HG03439 (cell line): Measurements from ENCODE around the gene MAPKAPK3.
A peak's percentile ranks its signal among the peaks of the same experiment; 100 is the strongest.

Experiments used
- ATAC-seq: cut with Tn5 transposase; IDR thresholded peaks from one replicate; pipeline ENCODE4 v1.9.1; 2021; ENCODE audit warnings: mild to moderate bottlenecking, moderate library complexity; ENCODE audit not compliant: unreplicated experiment

The MAPKAPK3 gene

GRCh38 chr3:50587373-50587772 is 29.6 kb upstream of the MAPKAPK3 start:
- no peak for ATAC-seq

DNA sequence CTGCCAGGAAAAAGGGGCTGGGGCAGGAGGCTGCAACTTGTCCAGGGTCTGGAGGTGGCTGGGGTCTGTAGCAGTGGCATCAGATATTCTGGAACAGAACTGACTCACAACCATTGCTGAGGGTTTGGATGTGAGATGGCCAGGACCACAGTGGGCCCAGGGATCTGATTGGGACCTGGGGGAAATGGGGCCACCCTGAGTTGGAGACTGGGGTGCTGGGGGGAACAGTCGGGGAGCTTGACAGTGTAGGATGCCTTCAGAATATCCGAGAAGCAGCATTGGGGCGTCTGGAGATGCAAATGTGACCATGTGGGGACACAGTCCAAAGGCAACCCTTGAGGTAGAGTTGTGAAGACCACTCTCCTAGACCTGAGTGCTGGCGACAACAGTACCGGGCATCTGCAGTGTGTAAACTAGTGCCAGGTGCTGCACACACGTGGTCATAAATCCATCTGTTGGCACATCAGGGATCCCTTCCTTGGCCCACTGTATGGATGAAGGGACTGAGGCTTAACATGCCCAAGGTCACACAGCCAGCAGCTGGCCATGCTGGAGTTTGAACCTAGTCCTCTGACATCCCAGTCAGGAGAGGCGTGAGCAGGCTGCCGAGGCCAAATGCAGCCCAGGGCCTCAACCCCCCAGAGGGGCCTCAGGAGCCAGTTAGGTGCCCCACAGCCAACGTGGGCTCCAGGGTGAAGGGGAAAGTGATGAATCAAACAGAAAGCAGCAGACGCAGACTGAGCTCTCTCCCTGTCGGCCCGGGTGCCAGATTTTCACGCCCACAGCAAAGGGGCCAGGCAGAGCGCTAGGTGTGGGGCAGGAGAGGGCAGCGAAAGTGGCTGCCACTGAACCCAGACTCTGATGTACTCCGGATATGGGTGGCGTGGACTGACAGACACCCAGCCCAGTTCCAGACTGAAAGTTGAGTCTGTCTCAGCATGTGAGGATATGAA is 28.9 kb upstream of the MAPKAPK3 start:
- ATAC-seq: no peak

GRCh38 chr3:50588759-50589433 is 28.1 kb upstream of the MAPKAPK3 start:
- no peak for ATAC-seq

DNA sequence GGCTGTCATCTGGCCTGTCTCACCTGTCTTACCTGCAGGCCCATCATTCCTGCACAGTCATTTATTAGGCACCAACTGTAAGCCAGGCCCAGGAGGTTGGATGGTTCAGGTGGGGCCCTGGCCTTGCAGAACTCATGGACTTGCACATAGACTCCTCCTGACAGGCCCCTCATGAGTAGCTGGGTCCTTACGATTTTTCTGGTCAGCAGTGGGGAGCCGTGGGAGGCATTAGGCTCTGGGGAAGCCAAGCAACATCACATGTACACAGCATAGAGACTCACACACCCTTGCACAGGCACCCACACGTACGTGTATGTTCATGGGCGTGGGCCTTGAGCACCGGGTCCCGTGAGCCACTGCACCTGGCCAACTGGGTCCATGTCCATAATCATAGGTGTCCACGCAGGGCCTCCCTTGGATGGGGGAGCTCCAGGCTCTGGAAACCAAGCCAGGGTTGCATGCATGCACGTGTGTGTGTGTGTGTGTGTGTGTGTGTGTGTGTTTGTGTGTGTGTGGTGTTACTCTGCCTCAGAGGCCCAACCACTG is 25.7 kb upstream of the MAPKAPK3 start:
- ATAC-seq: no peak

DNA sequence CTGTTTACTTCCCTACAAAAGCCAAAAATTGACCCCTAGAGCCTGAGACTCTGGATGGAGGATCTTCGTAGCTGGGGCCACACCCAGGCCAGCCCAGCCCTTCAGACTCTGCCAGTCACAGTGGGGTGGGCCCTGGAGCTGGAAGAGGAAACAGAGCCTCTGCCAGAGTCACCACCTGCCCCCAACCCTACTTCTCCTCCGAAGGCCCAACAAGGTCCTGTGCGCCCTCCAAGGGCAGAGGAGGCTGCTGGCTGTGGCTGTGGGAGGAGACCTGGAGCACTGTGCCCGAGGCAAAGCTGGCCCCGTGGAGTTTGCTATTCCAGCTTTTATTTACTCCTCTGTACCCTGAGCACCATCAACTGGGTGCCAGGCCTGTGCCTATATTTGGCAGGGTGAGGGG is 24.4 kb upstream of the MAPKAPK3 start:
- no peak for ATAC-seq

DNA sequence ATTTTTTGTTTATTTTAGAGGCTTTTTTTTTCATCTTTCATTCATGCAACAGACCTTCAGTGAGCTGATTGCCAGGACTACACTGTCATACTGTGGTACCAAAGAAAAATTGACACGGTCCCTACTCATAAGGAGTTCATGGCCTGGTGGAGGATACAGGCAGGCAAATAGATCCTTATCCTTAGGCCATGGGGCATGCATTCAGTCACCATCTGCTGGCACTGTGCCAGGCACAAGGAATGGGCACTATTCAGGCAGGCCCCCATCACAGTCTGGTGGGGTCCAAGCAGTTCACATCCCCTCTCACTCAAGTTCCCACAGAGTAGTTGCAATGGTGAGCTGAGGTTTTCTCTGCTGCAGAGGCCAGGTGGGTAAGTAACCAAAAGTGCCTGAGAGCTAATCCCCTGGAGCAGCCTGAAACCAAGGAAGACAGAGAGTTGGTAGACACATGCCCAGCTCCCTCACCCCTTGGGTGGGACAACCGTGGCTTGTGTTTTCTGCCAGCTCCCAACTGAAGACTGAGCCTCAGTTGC is 22.6 kb upstream of the MAPKAPK3 start:
- ATAC-seq: no peak

GRCh38 chr3:50599115-50599715 is 17.7 kb upstream of the MAPKAPK3 start:
- ATAC-seq: no peak

DNA sequence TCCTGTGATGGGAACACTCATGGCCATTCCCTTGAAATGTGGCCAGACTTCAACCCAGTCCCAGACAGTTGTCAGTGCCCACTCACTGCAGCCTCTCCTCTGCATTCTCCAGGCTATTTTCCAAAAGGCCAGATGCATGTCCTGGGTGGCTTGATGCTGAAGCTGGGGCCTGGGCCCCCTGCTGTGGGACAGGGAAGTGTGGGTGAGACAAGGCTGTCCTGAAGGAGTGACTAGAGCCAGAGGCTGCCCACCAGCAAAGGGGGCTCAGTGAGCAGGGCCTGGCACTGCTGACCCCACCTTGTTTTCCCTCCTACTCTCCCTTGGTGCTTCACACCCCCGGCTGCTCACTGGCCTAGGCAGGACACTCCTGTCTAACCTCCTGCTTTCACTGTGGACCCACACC is 17.2 kb upstream of the MAPKAPK3 start:
- ATAC-seq: no peak

GRCh38 chr3:50600141-50600753 is 16.7 kb upstream of the MAPKAPK3 start:
- ATAC-seq: no peak

DNA sequence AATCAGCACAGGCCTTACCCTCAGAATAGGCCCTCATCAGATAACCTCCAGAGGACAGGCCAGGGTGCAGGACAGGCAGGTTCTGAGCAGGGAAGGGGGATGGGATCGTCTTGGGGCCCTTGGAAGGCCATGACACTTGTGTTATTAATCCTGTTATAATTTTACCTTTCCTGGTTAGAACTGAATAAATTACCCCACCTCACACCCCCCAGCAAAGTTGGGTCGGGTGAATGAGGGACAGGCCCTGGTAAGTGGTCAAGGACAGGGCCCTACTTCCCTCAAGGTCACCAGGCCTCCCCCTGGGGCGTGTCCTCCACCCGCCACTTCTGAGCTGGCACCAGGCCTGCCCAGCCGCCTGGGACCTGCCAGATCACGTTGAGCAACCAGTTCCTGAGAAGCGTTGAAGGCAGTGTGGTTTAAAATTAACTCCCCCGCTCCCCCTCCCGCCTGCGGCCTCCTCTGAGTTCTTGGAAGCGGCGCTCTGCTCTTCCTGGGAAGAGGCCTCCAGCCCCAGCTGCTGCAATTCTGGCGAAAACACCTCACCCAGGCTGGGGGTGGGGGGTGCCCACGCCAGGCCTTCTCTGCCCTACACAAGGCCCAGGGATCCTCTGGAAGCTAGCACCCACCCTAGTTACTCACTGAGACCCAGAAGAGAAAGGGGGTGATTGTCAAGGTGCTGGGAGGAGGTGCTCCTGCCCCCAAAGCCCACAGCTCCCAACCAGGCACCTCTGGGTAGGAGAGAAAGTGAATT is 15.9 kb upstream of the MAPKAPK3 start:
- ATAC-seq: peak; percentile 52

GRCh38 chr3:50602595-50603191 is 14.3 kb upstream of the MAPKAPK3 start:
- ATAC-seq: no peak

- ATAC-seq: no peak
These were observed 13.5 kb upstream of the MAPKAPK3 start for GRCh38 chr3:50603261-50604109.

DNA sequence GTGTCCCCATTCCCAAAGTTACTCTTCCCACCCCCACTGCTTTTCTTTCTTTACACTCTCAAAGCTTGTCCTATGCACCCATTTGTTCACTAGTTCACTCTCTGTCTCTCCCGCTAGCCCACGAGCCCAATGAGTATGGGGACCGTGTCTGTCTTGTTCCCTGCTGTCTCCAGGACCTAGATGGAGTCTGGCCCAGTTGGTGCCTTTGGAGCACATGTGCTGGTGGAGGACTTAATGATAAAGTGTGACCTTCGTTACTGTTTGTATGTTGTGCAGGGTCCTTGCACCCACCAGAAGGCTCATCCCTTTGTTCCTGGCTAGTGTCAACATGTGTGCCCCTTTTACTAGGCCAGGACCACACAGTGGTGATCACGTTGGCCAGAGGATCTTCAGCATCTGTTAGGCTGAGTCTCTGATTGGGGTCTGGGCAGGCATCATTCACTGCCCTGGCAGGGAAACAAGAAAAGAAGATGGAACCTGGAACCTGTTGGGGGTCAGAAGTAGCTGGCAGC is 12.8 kb upstream of the MAPKAPK3 start:
- ATAC-seq: no peak

GRCh38 chr3:50604628-50605588 is 12.0 kb upstream of the MAPKAPK3 start:
- no peak for ATAC-seq

GRCh38 chr3:50605901-50606326 is 11.0 kb upstream of the MAPKAPK3 start:
- ATAC-seq: no peak

GRCh38 chr3:50606596-50606995 is 10.4 kb upstream of the MAPKAPK3 start:
- no peak for ATAC-seq
